Measurements from ENCODE around the gene NAMPT. TPM values are rescaled to one million over a fixed set of nuclear protein-coding genes. Genes with fewer than 3 reads are reported as not detected.

The NAMPT gene
- total RNA-seq, 1 experiment from 2014 or later, result 231 TPM

Other genes starting within 250 kb of the NAMPT start
- 63.7 and 80.3 TPM in 2 replicates for gene SYPL1, start 172.7 kb downstream of the NAMPT start, total RNA-seq (2014; rRNA removed; shearing (Covaris generic))

Measured in RPMI7951 (cell line).